Panc1 (cell line): ENCODE results near the gene SPTLC2.

Experiments used
- SIN3A ChIP-seq: IDR thresholded peaks from 2 replicates; pipeline ENCODE4 v1.6.1; 2012; ENCODE audit warnings: low read depth, mild to moderate bottlenecking, low read length, moderate library complexity, borderline replicate concordance; ENCODE audit not compliant: insufficient read depth
- TF ChIP-seq, protein P1 (sequence below): fragments of 450-650 bp; IDR thresholded peaks from 2 replicates; pipeline ENCODE4 v1.5.1; 2017; ENCODE audit warnings: mild to moderate bottlenecking
- TF ChIP-seq, protein P2 (sequence below), 2 experiments: IDR thresholded peaks; 2 replicates each; pipeline ENCODE4 v1.6.1; 2011 to 2012; ENCODE audit warnings: low read depth in 2 of 2, control low read depth in 1 of 2, low read length in 1 of 2, mild to moderate bottlenecking in 1 of 2, moderate library complexity in 1 of 2; ENCODE audit not compliant: insufficient read depth in 1 of 2

- no peak for TF ChIP-seq SIN3A
- TF ChIP-seq, protein P1, sequence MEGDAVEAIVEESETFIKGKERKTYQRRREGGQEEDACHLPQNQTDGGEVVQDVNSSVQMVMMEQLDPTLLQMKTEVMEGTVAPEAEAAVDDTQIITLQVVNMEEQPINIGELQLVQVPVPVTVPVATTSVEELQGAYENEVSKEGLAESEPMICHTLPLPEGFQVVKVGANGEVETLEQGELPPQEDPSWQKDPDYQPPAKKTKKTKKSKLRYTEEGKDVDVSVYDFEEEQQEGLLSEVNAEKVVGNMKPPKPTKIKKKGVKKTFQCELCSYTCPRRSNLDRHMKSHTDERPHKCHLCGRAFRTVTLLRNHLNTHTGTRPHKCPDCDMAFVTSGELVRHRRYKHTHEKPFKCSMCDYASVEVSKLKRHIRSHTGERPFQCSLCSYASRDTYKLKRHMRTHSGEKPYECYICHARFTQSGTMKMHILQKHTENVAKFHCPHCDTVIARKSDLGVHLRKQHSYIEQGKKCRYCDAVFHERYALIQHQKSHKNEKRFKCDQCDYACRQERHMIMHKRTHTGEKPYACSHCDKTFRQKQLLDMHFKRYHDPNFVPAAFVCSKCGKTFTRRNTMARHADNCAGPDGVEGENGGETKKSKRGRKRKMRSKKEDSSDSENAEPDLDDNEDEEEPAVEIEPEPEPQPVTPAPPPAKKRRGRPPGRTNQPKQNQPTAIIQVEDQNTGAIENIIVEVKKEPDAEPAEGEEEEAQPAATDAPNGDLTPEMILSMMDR: no peak
- TF ChIP-seq, protein P2, sequence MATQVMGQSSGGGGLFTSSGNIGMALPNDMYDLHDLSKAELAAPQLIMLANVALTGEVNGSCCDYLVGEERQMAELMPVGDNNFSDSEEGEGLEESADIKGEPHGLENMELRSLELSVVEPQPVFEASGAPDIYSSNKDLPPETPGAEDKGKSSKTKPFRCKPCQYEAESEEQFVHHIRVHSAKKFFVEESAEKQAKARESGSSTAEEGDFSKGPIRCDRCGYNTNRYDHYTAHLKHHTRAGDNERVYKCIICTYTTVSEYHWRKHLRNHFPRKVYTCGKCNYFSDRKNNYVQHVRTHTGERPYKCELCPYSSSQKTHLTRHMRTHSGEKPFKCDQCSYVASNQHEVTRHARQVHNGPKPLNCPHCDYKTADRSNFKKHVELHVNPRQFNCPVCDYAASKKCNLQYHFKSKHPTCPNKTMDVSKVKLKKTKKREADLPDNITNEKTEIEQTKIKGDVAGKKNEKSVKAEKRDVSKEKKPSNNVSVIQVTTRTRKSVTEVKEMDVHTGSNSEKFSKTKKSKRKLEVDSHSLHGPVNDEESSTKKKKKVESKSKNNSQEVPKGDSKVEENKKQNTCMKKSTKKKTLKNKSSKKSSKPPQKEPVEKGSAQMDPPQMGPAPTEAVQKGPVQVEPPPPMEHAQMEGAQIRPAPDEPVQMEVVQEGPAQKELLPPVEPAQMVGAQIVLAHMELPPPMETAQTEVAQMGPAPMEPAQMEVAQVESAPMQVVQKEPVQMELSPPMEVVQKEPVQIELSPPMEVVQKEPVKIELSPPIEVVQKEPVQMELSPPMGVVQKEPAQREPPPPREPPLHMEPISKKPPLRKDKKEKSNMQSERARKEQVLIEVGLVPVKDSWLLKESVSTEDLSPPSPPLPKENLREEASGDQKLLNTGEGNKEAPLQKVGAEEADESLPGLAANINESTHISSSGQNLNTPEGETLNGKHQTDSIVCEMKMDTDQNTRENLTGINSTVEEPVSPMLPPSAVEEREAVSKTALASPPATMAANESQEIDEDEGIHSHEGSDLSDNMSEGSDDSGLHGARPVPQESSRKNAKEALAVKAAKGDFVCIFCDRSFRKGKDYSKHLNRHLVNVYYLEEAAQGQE (IDR thresholded peaks at IDR 0.05; ENCODE audit: insufficient read depth in 1 of 2, low read depth in 2 of 2, low read length in 1 of 2): no peak
These were observed 54.6 kb downstream of the SPTLC2 start for GRCh38 chr14:77561881-77562280.
